Measurements from ENCODE around the gene CCL13.

The CCL13 gene

GRCh38 chr17:34364751-34365150, 8.5 kb downstream of the CCL13 start:
- DNase-seq, result no peak

GRCh38 chr17:34365340-34365739, 9.1 kb downstream of the CCL13 start:
- DNase-seq, result no peak

GRCh38 chr17:34366010-34366409, 9.7 kb downstream of the CCL13 start:
- DNase-seq, result no peak

- DNase-seq, result no peak
Measured at GRCh38 chr17:34366529-34367107, 10.3 kb downstream of the CCL13 start.

GRCh38 chr17:34367486-34368195, 11.4 kb downstream of the CCL13 start:
- no peak for DNase-seq

- no peak for DNase-seq
Measured at GRCh38 chr17:34368196-34368945, 12.1 kb downstream of the CCL13 start.

GRCh38 chr17:34368946-34369500, 12.7 kb downstream of the CCL13 start:
- DNase-seq, result no peak

- DNase-seq, result no peak
Measured at GRCh38 chr17:34369571-34369970, 13.3 kb downstream of the CCL13 start.

GRCh38 chr17:34370376-34370996, 14.2 kb downstream of the CCL13 start:
- DNase-seq, result no peak

- DNase-seq, result no peak
Measured at GRCh38 chr17:34370997-34371395, 14.7 kb downstream of the CCL13 start.

GRCh38 chr17:34371405-34372100, 15.3 kb downstream of the CCL13 start:
- no peak for DNase-seq

GRCh38 chr17:34374457-34374856, 18.2 kb downstream of the CCL13 start:
- no peak for DNase-seq

- no peak for DNase-seq
Measured at GRCh38 chr17:34375426-34375997, 19.2 kb downstream of the CCL13 start.

- DNase-seq, result no peak
Measured at GRCh38 chr17:34377078-34377823, 21.0 kb downstream of the CCL13 start.

GRCh38 chr17:34378664-34379101, 22.4 kb downstream of the CCL13 start:
- no peak for DNase-seq

- DNase-seq, result no peak
Measured at GRCh38 chr17:34379868-34380267, 23.6 kb downstream of the CCL13 start.

- DNase-seq, result no peak
Measured at GRCh38 chr17:34382621-34383124, 26.4 kb downstream of the CCL13 start.

GRCh38 chr17:34383216-34383615, 26.9 kb downstream of the CCL13 start:
- no peak for DNase-seq

- no peak for DNase-seq
Measured at GRCh38 chr17:34384271-34384670, 28.0 kb downstream of the CCL13 start.

- DNase-seq, result no peak
Measured at GRCh38 chr17:34384822-34385605, 28.7 kb downstream of the CCL13 start.

GRCh38 chr17:34386343-34386696, 30.0 kb downstream of the CCL13 start:
- no peak for DNase-seq
